Measurements from ENCODE around the gene ANXA8.

GRCh38 chr10:47451998-47452494 lies 31.9 kb downstream of the ANXA8 start:
- no peak for TF ChIP-seq ISL1 (CRISPR knock-in tag; IDR thresholded peaks at IDR 0.05)
- TF ChIP-seq ZNF565 (CRISPR knock-in tag; conservative IDR thresholded peaks at IDR 0.05; ENCODE audit: low read depth): no peak
- TF ChIP-seq ZFP3 (CRISPR knock-in tag; IDR thresholded peaks at IDR 0.05): no peak
- TF ChIP-seq RARB (CRISPR knock-in tag; IDR thresholded peaks at IDR 0.05): no peak
- no peak for TF ChIP-seq ZC3H10 (CRISPR knock-in tag; IDR thresholded peaks at IDR 0.05)
- no peak for TF ChIP-seq ESRRG (CRISPR knock-in tag; IDR thresholded peaks at IDR 0.05)
- TF ChIP-seq POU6F1 (CRISPR knock-in tag; IDR thresholded peaks at IDR 0.05; ENCODE audit: borderline replicate concordance, low read depth): no peak
- no peak for TF ChIP-seq ZFP30 (CRISPR knock-in tag; IDR thresholded peaks at IDR 0.05)
- TF ChIP-seq PPARA (CRISPR knock-in tag; IDR thresholded peaks at IDR 0.05; ENCODE audit: borderline replicate concordance): no peak
- TF ChIP-seq TCF4 (CRISPR knock-in tag; IDR thresholded peaks at IDR 0.05; ENCODE audit: borderline replicate concordance): no peak
- TF ChIP-seq CREB5 (CRISPR knock-in tag; IDR thresholded peaks at IDR 0.05; ENCODE audit: low read depth): no peak
- no peak for TF ChIP-seq TSHZ2 (CRISPR knock-in tag; IDR thresholded peaks at IDR 0.05)
- no peak for TF ChIP-seq SNAI2 (CRISPR knock-in tag; IDR thresholded peaks at IDR 0.05)

All from SK-N-SH treated with all-trans-retinoic acid at 6 μM for 48 hours (cell line).